Memory B cell (primary cell): ENCODE measurements around the gene ZBTB38.

ENCODE experiments used
- ATAC-seq: fragments of 150-1000 bp; cut with Tn5 transposase; 2 replicates; pipeline ENCODE4 v1.10.0; 2021; ENCODE audit warnings: low read depth, mild to moderate bottlenecking, moderate library complexity
- DNase-seq, 2 donors: peaks; one replicate each; pipeline ENCODE4 v3.0.0; 2022; ENCODE audit warnings: low spot score in 2 of 2
- H3K27ac Mint-ChIP-seq: one replicate; pipeline ENCODE4 v1.8.0; 2022; ENCODE audit warnings: mild to moderate bottlenecking, moderate library complexity, mixed read lengths
- H3K27me3 Mint-ChIP-seq: one replicate; pipeline ENCODE4 v1.8.0; 2022; ENCODE audit warnings: mixed read lengths
- H3K36me3 Mint-ChIP-seq: one replicate; pipeline ENCODE4 v1.8.0; 2022; ENCODE audit warnings: mild to moderate bottlenecking, mixed read lengths
- H3K4me1 Mint-ChIP-seq: one replicate; pipeline ENCODE4 v1.8.0; 2022; ENCODE audit warnings: mixed read lengths
- H3K4me3 Mint-ChIP-seq: one replicate; pipeline ENCODE4 v1.8.0; 2022; ENCODE audit warnings: mild to moderate bottlenecking, moderate library complexity, mixed read lengths
- H3K9me3 Mint-ChIP-seq: one replicate; pipeline ENCODE4 v1.8.0; 2022; ENCODE audit warnings: mixed read lengths

ZBTB38 gene

DNA sequence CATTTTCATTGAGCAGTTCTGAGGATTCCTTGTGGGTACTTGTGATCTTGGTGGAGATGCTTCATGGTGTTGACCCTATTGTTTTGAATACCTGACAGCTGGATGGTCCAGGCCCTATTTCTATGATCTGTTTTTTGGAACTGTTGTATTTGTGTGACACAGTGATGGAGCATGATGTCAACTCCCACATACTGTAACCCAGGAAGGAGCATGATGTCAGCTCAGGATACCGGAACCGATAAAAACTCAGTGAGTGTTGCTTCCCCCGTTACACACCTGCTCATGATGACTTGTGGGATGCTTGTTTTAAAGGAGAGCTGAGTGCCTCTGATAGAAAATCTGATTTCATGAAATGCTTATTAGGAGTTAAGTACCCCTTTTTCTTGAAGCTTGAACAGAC lies 45.1 kb downstream of the ZBTB38 start:
- Mint-ChIP-seq H3K27ac (peak overlapping the region; percentile 99), H3K4me3 (peak overlapping the region; percentile 14), H3K36me3 (peaks cover 33% of the 10 kb centered on the region), H3K9me3 (no peaks in the 10 kb centered on the region), H3K27me3 (no peaks in the 10 kb centered on the region), H3K4me1 (peaks cover 43% of the 10 kb centered on the region)
- DNase-seq (no peak), ATAC-seq (no peak)

DNA sequence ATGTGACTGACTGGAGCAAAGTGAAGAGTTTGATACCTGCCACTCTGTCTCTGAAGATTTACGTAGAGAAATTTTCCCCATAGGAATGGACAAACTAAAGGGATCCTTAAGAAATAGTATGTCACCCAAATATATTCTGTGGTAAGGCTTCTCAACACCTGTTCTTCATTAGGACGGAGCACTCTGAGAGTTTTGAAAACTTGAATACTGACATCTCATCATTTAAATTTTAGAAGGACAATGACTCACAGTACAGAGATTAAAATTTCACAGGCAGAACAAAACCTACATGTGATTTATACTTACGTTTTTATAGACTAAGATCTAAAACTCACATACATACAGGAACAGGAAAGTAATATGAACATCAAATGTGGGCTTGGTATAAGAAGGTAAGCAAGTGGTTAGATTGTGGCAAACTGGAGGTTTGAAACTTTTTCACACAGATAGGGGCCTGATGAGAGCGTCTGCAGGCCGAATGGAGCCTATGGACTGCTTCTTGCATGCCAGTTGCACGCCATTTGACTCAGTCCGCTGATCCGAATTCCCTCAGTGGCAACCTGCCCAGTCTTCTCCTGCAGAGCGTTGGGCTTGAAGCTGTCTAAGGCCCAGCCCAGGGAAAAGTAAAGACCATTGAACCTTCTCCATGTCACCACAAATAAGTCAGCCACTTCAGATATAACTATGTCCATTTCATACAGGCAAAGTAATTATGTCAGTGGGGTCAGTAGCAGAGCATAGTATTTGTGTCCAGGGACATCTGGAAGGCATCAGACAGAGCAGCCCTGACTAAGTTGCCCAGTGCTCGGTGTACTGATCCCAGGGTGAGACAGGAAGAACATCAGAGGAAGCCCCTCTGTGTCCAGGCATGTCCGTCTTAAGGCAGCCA lies 45.7 kb downstream of the ZBTB38 start:
- H3K9me3 Mint-ChIP-seq, result peaks cover 2% of the 10 kb centered on the region
- no peak for ATAC-seq
- H3K4me3 Mint-ChIP-seq, result no peak overlapping the region
- H3K4me1 Mint-ChIP-seq, result peaks cover 46% of the 10 kb centered on the region
- H3K27me3 Mint-ChIP-seq, result no peaks in the 10 kb centered on the region
- peak overlapping the region; percentile 99 for H3K27ac Mint-ChIP-seq
- no peak for DNase-seq
- peaks cover 35% of the 10 kb centered on the region for H3K36me3 Mint-ChIP-seq

DNA sequence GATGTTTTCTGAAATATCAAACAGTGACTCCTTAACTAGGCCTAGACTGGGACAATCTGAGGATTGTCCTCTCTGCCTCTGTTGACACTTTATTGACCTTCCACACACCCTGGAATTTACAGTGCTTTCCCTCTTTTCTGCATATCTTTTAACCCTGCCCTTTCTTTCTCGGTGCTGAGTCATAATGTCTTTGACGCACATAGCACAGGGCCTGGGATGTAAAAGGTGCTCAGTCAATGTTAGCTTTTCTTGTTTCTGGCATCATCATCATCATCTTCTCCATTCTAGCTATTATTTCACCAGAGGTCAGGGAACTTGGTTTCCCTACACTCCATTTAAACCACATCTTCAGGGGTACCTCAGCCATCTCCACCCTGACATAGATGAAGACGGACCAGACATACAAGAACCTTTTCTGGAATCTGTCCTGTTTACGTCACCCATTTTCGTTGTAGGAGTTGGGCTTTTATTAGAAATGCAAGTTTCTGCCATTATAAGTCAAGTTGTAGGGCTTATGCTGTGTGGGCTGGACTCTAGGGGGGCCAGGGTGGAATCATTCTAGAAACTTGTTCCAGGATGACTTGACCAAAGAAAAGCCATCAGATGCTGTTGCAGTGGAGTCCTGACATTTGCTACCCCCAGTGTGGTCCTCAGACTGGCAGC lies 46.6 kb downstream of the ZBTB38 start:
- H3K36me3 Mint-ChIP-seq, result peaks cover 42% of the 10 kb centered on the region
- no peak overlapping the region for H3K4me3 Mint-ChIP-seq
- H3K9me3 Mint-ChIP-seq, result peaks cover 2% of the 10 kb centered on the region
- ATAC-seq, result no peak
- no peaks in the 10 kb centered on the region for H3K27me3 Mint-ChIP-seq
- no peak for DNase-seq
- peaks cover 43% of the 10 kb centered on the region for H3K4me1 Mint-ChIP-seq
- H3K27ac Mint-ChIP-seq, result peak overlapping the region; percentile 99

DNA sequence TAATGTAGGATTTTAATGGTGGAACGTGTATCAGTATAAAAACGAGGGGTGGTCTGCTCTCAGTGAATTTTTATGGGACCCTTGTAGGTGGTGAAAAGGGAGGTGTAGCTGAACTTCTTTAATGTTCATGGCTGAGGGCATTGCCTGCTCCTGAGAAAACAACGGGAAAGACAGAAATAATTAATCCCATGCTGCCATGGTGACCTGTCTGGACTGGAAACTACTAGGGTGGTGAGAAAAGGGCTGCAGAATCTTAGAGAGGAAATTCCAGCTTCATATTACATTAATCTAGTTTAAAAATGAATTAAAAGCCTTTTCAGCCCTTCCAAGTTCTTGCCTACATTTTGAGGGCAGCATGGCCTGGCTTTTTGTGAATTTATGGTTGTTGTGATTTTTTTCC lies 47.6 kb downstream of the ZBTB38 start:
- ATAC-seq (no peak), DNase-seq (no peak)
- Mint-ChIP-seq H3K27me3 (no peaks in the 10 kb centered on the region), H3K27ac (no peak overlapping the region), H3K9me3 (peaks cover 2% of the 10 kb centered on the region), H3K4me1 (peaks cover 41% of the 10 kb centered on the region), H3K36me3 (peaks cover 46% of the 10 kb centered on the region), H3K4me3 (no peak overlapping the region)
